ENCODE results near the gene YIF1A.
A peak's percentile ranks its signal among the peaks of the same experiment; 100 is the strongest.

GRCh38 chr11:66282468-66283455 is 6.2 kb downstream of the YIF1A start:
- peak; percentile 93 for TF ChIP-seq CTCF (IDR thresholded peaks at IDR 0.05; ENCODE audit: poor library complexity)
- no peak for TF ChIP-seq EZH2phosphoT487 (IDR thresholded peaks at IDR 0.05; ENCODE audit: low read depth, severe bottlenecking, unreplicated experiment)
- no peak for TF ChIP-seq EZH2 (IDR thresholded peaks at IDR 0.05; ENCODE audit: borderline replicate concordance)

All from hepatocyte (in vitro differentiated cells).